ENCODE results near the gene RTN4R.

Gene RTN4R

DNA sequence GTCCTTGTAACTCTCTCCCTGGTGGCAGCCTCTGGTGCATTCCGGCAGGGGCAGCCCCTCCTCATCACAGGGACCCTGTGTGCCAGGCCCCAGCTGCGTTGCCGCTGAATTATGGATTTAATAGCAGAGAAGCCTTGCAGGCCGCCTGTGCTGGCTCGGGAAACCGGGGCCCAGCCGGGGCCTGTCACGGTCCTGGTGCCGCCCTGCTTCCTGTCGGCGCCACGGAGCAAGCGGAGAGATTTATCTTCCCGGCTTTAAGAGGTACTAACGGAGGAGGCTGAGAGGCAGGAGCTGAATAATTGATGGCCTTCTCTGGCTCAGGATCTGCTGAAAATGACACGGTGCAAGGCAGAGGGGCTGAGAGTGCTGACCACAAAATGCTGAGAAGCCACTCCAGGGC lies 63.3 kb downstream of the RTN4R start:
- Histone ChIP-seq H3K79me2 (ENCODE audit: insufficient read depth, low read length) (peaks cover 8% of the 10 kb centered on the region), H3K9me3 (ENCODE audit: insufficient read depth, low read length, severe bottlenecking) (no peaks in the 10 kb centered on the region), H3K27me3 (ENCODE audit: insufficient read depth, low read length, poor library complexity) (no peaks in the 10 kb centered on the region), H3K9ac (ENCODE audit: low read depth, low read length) (no peak overlapping the region), H3K27ac (ENCODE audit: low read length) (no peak overlapping the region), H3K36me3 (ENCODE audit: insufficient read depth, low read length) (no peaks in the 10 kb centered on the region), H3K4me3 (ENCODE audit: low read depth in 1 of 2, low read length in 2 of 2) (no peak overlapping the region), H4K20me1 (ENCODE audit: insufficient read depth, low read length) (no peaks in the 10 kb centered on the region), H3K4me2 (ENCODE audit: insufficient read depth, low read length) (no peak overlapping the region), H2AFZ (ENCODE audit: low read depth, low read length) (no peak overlapping the region), H3K4me1 (ENCODE audit: insufficient read depth, low read length) (peaks cover 19% of the 10 kb centered on the region)
- DNase-seq, result no peak
- TF ChIP-seq, protein P1, sequence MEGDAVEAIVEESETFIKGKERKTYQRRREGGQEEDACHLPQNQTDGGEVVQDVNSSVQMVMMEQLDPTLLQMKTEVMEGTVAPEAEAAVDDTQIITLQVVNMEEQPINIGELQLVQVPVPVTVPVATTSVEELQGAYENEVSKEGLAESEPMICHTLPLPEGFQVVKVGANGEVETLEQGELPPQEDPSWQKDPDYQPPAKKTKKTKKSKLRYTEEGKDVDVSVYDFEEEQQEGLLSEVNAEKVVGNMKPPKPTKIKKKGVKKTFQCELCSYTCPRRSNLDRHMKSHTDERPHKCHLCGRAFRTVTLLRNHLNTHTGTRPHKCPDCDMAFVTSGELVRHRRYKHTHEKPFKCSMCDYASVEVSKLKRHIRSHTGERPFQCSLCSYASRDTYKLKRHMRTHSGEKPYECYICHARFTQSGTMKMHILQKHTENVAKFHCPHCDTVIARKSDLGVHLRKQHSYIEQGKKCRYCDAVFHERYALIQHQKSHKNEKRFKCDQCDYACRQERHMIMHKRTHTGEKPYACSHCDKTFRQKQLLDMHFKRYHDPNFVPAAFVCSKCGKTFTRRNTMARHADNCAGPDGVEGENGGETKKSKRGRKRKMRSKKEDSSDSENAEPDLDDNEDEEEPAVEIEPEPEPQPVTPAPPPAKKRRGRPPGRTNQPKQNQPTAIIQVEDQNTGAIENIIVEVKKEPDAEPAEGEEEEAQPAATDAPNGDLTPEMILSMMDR (IDR thresholded peaks at IDR 0.05; ENCODE audit: borderline replicate concordance, extremely low read depth, low read length, poor library complexity, severe bottlenecking), result no peak
- TF ChIP-seq EZH2 (IDR thresholded peaks at IDR 0.05; ENCODE audit: borderline replicate concordance, low read depth, low read length, severe bottlenecking), result no peak
- ATAC-seq (ENCODE audit: insufficient read depth, low read depth), result no peak

DNA sequence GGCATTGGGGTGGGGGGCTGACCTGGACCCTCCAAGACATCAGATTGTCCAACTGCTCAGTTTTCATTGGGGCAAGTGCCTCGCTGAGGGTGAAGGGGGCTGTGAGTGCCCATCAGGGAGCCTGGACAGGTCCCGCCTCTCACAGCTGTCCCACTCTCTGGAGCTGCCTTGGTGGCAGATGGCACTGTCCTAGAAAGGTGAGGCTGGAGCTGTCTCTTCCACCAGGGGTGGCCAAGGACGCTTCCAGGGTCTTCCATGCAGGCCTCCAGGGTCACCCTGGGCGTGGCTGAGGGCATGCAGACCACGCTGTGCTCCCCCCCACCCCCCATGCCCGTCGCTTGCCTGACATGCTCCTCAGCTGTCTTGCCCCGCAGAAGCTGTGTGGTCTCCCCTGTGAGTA lies 63.8 kb downstream of the RTN4R start:
- H3K9ac ChIP-seq (ENCODE audit: low read depth, low read length), result no peak overlapping the region
- no peaks in the 10 kb centered on the region for H3K9me3 ChIP-seq (ENCODE audit: insufficient read depth, low read length, severe bottlenecking)
- peaks cover 8% of the 10 kb centered on the region for H3K79me2 ChIP-seq (ENCODE audit: insufficient read depth, low read length)
- peaks cover 19% of the 10 kb centered on the region for H3K4me1 ChIP-seq (ENCODE audit: insufficient read depth, low read length)
- TF ChIP-seq EZH2 (IDR thresholded peaks at IDR 0.05; ENCODE audit: borderline replicate concordance, low read depth, low read length, severe bottlenecking), result no peak
- TF ChIP-seq, protein P1 (IDR thresholded peaks at IDR 0.05; ENCODE audit: borderline replicate concordance, extremely low read depth, low read length, poor library complexity, severe bottlenecking), result no peak
- H4K20me1 ChIP-seq (ENCODE audit: insufficient read depth, low read length), result no peaks in the 10 kb centered on the region
- no peak for ATAC-seq (ENCODE audit: insufficient read depth, low read depth)
- H3K4me3 ChIP-seq (ENCODE audit: low read depth in 1 of 2, low read length in 2 of 2), result no peak overlapping the region
- no peak overlapping the region for H2AFZ ChIP-seq (ENCODE audit: low read depth, low read length)
- H3K36me3 ChIP-seq (ENCODE audit: insufficient read depth, low read length), result no peaks in the 10 kb centered on the region
- H3K4me2 ChIP-seq (ENCODE audit: insufficient read depth, low read length), result no peak overlapping the region
- no peak overlapping the region for H3K27ac ChIP-seq (ENCODE audit: low read length)
- no peak for DNase-seq
- no peaks in the 10 kb centered on the region for H3K27me3 ChIP-seq (ENCODE audit: insufficient read depth, low read length, poor library complexity)

DNA sequence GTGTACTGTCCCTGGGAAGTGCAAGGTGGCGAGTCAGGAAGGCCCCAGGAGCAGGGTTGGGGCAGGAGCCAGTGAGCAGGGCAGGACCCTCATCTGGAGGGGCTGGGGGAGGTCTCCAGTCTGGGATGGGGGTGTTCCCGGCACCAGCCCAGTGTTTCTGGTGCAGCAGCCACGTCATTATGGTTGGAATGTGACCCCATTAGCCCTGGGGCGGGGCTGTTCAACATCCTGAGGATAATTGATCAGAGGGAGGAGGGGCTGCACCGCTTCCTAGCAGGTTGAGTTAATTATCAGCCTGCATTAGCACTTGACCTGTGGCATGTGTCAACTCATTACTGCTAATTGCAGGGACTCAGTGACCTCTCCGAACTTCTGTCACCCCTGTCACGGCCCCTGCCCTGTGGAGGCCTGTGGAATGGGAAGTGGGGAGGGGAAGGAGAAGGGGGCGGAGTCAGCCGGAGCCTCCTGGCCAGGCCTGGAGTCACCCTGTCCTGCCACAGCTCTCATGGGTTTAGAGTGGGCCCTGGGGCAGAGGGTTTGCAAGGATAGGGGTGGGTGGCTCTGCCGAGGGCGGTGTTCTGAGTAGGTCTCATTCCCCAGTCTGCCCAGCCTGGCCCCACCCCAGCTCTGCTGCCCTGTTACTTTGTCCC lies 64.4 kb downstream of the RTN4R start:
- Histone ChIP-seq H3K9me3 (ENCODE audit: insufficient read depth, low read length, severe bottlenecking) (no peaks in the 10 kb centered on the region), H3K4me3 (ENCODE audit: low read depth in 1 of 2, low read length in 2 of 2) (no peak overlapping the region), H3K27me3 (ENCODE audit: insufficient read depth, low read length, poor library complexity) (peaks cover 3% of the 10 kb centered on the region), H3K27ac (ENCODE audit: low read length) (no peak overlapping the region), H3K4me2 (ENCODE audit: insufficient read depth, low read length) (no peak overlapping the region), H2AFZ (ENCODE audit: low read depth, low read length) (no peak overlapping the region), H4K20me1 (ENCODE audit: insufficient read depth, low read length) (no peaks in the 10 kb centered on the region), H3K9ac (ENCODE audit: low read depth, low read length) (no peak overlapping the region), H3K36me3 (ENCODE audit: insufficient read depth, low read length) (no peaks in the 10 kb centered on the region), H3K4me1 (ENCODE audit: insufficient read depth, low read length) (peaks cover 19% of the 10 kb centered on the region), H3K79me2 (ENCODE audit: insufficient read depth, low read length) (peaks cover 8% of the 10 kb centered on the region)
- no peak for TF ChIP-seq EZH2 (IDR thresholded peaks at IDR 0.05; ENCODE audit: borderline replicate concordance, low read depth, low read length, severe bottlenecking)
- TF ChIP-seq, protein P1 (IDR thresholded peaks at IDR 0.05; ENCODE audit: borderline replicate concordance, extremely low read depth, low read length, poor library complexity, severe bottlenecking), result no peak
- ATAC-seq (ENCODE audit: insufficient read depth, low read depth) (no peak), DNase-seq (no peak)

Data from DND-41 (cell line).